HCT116 (cell line): ENCODE measurements around the gene CYP4F2. TPM values are rescaled to one million over a fixed set of nuclear protein-coding genes. Genes with fewer than 3 reads are reported as not detected.

Experiments used
- ATAC-seq: fragments of 200-7000 bp; cut with Tn5 transposase; 2 replicates; pipeline ENCODE4 v1.9.1; 2020; ENCODE audit warnings: mild to moderate bottlenecking, moderate library complexity
- BruUV-seq: library from RNA; stranded (reverse); fragments of 400-500 nt; replicated peaks from 2 replicates; lab custom pipeline; 2021; lab: Mats Ljungman, UMichigan
- CTCF ChIA-PET: fragments of 300-600 bp; sonication (Branson Sonifier 250); formaldehyde crosslinking; loops from one replicate; lab custom pipeline; 2021; ENCODE audit warnings: antibody characterized with exemption; lab: Charles Lee
- POLR2A ChIA-PET: fragments of 300-600, 350-600 bp; sonication (Branson Sonifier 250); formaldehyde crosslinking; loops from one replicate; lab custom pipeline; 2021; ENCODE audit warnings: antibody characterized with exemption; lab: Charles Lee
- RAD21 ChIA-PET, 2 experiments: fragments of 300-600 bp; sonication (Branson Sonifier 250); formaldehyde crosslinking; loops; one replicate each; lab custom pipeline; 2023; ENCODE audit warnings: low total read pairs in 2 of 2; ENCODE audit not compliant: uncharacterized antibody in 2 of 2, unreplicated experiment in 2 of 2, low non-redundant PET in 1 of 2; lab: Charles Lee
- DNase-seq: peaks from one replicate; pipeline ENCODE4 v3.0.0-alpha.2; 2010; ENCODE audit warnings: low read depth, low spot score
- H2AFZ ChIP-seq: fragments of 200-600 bp; shearing (Covaris generic), sonication (generic); 2 replicates; pipeline ENCODE4 v1.6.1; 2017; ENCODE audit warnings: low read depth, mixed run types, mixed read lengths, antibody characterized with exemption, low read length; ENCODE audit not compliant: poor library complexity, severe bottlenecking
- H3K27ac ChIP-seq: 2 replicates; pipeline ENCODE4 v1.5.1; 2012; ENCODE audit warnings: low read depth, low read length
- H3K27me3 ChIP-seq: fragments of 200-600 bp; sonication (generic); 2 replicates; pipeline ENCODE4 v1.6.1; 2016; ENCODE audit warnings: mixed run types, low read length, mixed read lengths; ENCODE audit not compliant: insufficient read depth
- H3K36me3 ChIP-seq, 2 experiments: fragments of 200-500 bp in 1 of 2; fragments of 200-600 bp in 1 of 2; sonication (Bioruptor generic) in 1 of 2; sonication (generic) in 1 of 2; 2 replicates each; pipeline versions ENCODE4 v1.5.1 to v1.6.1; 2014 to 2016; ENCODE audit warnings: low read length in 2 of 2, inconsistent platforms in 1 of 2, mixed read lengths in 1 of 2, mixed run types in 1 of 2; ENCODE audit not compliant: insufficient read depth in 2 of 2, control insufficient read depth in 1 of 2
- H3K4me1 ChIP-seq, 2 experiments: fragments of 200-600 bp in 1 of 2; sonication (generic) in 1 of 2; 2 replicates each; pipeline versions ENCODE4 v1.5.1 to v1.6.1; 2012 to 2017; ENCODE audit warnings: low read length in 2 of 2, inconsistent platforms in 1 of 2, mild to moderate bottlenecking in 1 of 2, mixed read lengths in 1 of 2, mixed run types in 1 of 2, moderate library complexity in 1 of 2; ENCODE audit not compliant: insufficient read depth in 2 of 2, control insufficient read depth in 1 of 2
- H3K4me2 ChIP-seq: fragments of 200-600 bp; sonication (generic); 2 replicates; pipeline ENCODE4 v1.6.1; 2017; ENCODE audit warnings: mixed run types, low read length, mixed read lengths
- H3K4me3 ChIP-seq, 2 experiments: fragments of 200-600 bp in 1 of 2; sonication (generic) in 1 of 2; replicated peaks in 1 of 2; 2 replicates each; pipeline ENCODE4 v1.5.1; 2011 to 2016; ENCODE audit warnings: low read length in 2 of 2, control low read depth in 1 of 2, low read depth in 1 of 2, mild to moderate bottlenecking in 1 of 2, mixed read lengths in 1 of 2, mixed run types in 1 of 2
- H3K79me2 ChIP-seq: fragments of 200-600 bp; sonication (generic); 2 replicates; pipeline ENCODE4 v1.6.1; 2017; ENCODE audit warnings: mild to moderate bottlenecking, mixed run types, low read length, moderate library complexity, mixed read lengths; ENCODE audit not compliant: insufficient read depth
- H3K9ac ChIP-seq: fragments of 200-600 bp; sonication (generic); 2 replicates; pipeline ENCODE4 v1.6.1; 2016; ENCODE audit warnings: low read length, mixed read lengths
- H3K9me2 ChIP-seq: fragments of 200-600 bp; sonication (generic), shearing (Covaris generic); 2 replicates; pipeline ENCODE4 v1.6.1; 2017; ENCODE audit warnings: mixed run types, mild to moderate bottlenecking, moderate library complexity; ENCODE audit not compliant: insufficient read depth
- H3K9me3 ChIP-seq, 2 experiments: fragments of 200-500 bp in 1 of 2; fragments of 200-600 bp in 1 of 2; sonication (Bioruptor generic) in 1 of 2; sonication (generic) in 1 of 2; 2 replicates each; pipeline ENCODE4 v1.6.1; 2014 to 2017; ENCODE audit warnings: low read length in 2 of 2, mixed read lengths in 2 of 2, inconsistent platforms in 1 of 2, low read depth in 1 of 2, mild to moderate bottlenecking in 1 of 2, mixed run types in 1 of 2, moderate library complexity in 1 of 2; ENCODE audit not compliant: control insufficient read depth in 1 of 2, insufficient read depth in 1 of 2
- H4K20me1 ChIP-seq: fragments of 200-600 bp; sonication (generic), shearing (Covaris generic); 2 replicates; pipeline ENCODE4 v1.6.1; 2017; ENCODE audit warnings: mixed run types, mild to moderate bottlenecking, moderate library complexity; ENCODE audit not compliant: insufficient read depth
- CEBPB ChIP-seq: IDR thresholded peaks from 2 replicates; pipeline ENCODE4 v1.6.1; 2012; ENCODE audit warnings: low read depth
- CTCF ChIP-seq, 3 experiments: fragments of 200-600 bp in 1 of 3; sonication (generic) in 1 of 3; IDR thresholded peaks in 2 of 3; conservative IDR thresholded peaks in 1 of 3; 2 replicates each; pipeline ENCODE4 v1.5.1; 2012 to 2017; ENCODE audit warnings: low read depth in 2 of 3, low read length in 2 of 3, antibody characterized with exemption in 1 of 3, borderline replicate concordance in 1 of 3, control low read depth in 1 of 3, mild to moderate bottlenecking in 1 of 3, mixed read lengths in 1 of 3, mixed run types in 1 of 3, moderate library complexity in 1 of 3; ENCODE audit not compliant: insufficient read depth in 1 of 3
- EGR1 ChIP-seq: IDR thresholded peaks from 2 replicates; pipeline ENCODE4 v1.6.1; 2012; ENCODE audit warnings: low read depth
- ELF1 ChIP-seq: IDR thresholded peaks from 2 replicates; pipeline ENCODE4 v1.6.1; 2012; ENCODE audit warnings: low read depth, borderline replicate concordance
- EZH2 ChIP-seq: fragments of 200-600 bp; sonication (generic); IDR thresholded peaks from 2 replicates; pipeline ENCODE4 v1.6.1; 2017; ENCODE audit warnings: antibody characterized with exemption, mixed run types
- EZH2phosphoT487 ChIP-seq: fragments of 200-600 bp; IDR thresholded peaks from 2 replicates; pipeline ENCODE4 v1.6.1; 2018; ENCODE audit warnings: antibody characterized with exemption, borderline replicate concordance
- JUND ChIP-seq: IDR thresholded peaks from 2 replicates; pipeline ENCODE4 v1.6.1; 2012
- REST ChIP-seq: IDR thresholded peaks from 2 replicates; pipeline ENCODE4 v1.6.1; 2012; ENCODE audit warnings: low read depth
- SRF ChIP-seq: IDR thresholded peaks from 2 replicates; pipeline ENCODE4 v1.6.1; 2012; ENCODE audit warnings: low read depth
- TCF7L2 ChIP-seq: IDR thresholded peaks from 2 replicates; pipeline ENCODE4 v1.7.0; 2011; ENCODE audit warnings: borderline replicate concordance, inconsistent platforms; ENCODE audit not compliant: insufficient read depth, insufficient read length; ENCODE audit errors: extremely low read depth
- ZBTB33 ChIP-seq: IDR thresholded peaks from 2 replicates; pipeline ENCODE4 v1.6.1; 2011; ENCODE audit warnings: mild to moderate bottlenecking, low read length, moderate library complexity; ENCODE audit not compliant: insufficient replicate concordance; ENCODE audit errors: extremely low read depth
- ZFX ChIP-seq: fragments of 450-650 bp; IDR thresholded peaks from 2 replicates; pipeline ENCODE4 v1.6.1; 2017
- ZNF274 ChIP-seq: fragments of 200-500 bp; sonication (Bioruptor generic); IDR thresholded peaks from 2 replicates; pipeline ENCODE4 v1.6.1; 2014; ENCODE audit warnings: mild to moderate bottlenecking, low read depth, low read length, inconsistent platforms
- intact Hi-C: fragments of 100-400 bp; cut with micrococcal nuclease; formaldehyde crosslinking; loops from 2 replicates; pipeline ENCODE4 v1.10.0; 2022
- total RNA-seq: library from RNA; stranded (reverse); gene quantifications from one replicate; pipeline ENCODE4 v1.2.1, GENCODE V29; 2021; ENCODE audit not compliant: unreplicated experiment

The CYP4F2 gene
- total RNA-seq, 1 experiment from 2014 or later = 1.1 TPM

GRCh38 chr19:15922021-15922420, 24.1 kb upstream of the CYP4F2 start:
- Histone ChIP-seq H3K27me3 (no peaks in the 10 kb centered on the region), H4K20me1 (no peaks in the 10 kb centered on the region), H3K36me3 (peaks cover 0 to 30% of the 10 kb centered on the region in 2 experiments; a peak in 2 of 4 replicates), H3K4me3 (no peak overlapping the region), H3K9me3 (no peaks in the 10 kb centered on the region), H3K4me2 (no peak overlapping the region), H3K9me2 (no peaks in the 10 kb centered on the region), H3K4me1 (no peaks in the 10 kb centered on the region), H3K9ac (no peak overlapping the region), H3K27ac (no peak overlapping the region)
- no TSS peak for BruUV-seq
- ChIA-PET POLR2A (no interaction called here), CTCF (no interaction called here), RAD21 (no interaction called here)
- ATAC-seq (no peak), DNase-seq (no peak)
- intact Hi-C loops = no loop called here
- TF ChIP-seq SRF (no peak), ZFX (no peak), REST (no peak), EZH2phosphoT487 (no peak), ZNF274 (no peak), CEBPB (no peak), CTCF (IDR thresholded peaks at IDR 0.05 in 2 of 3, conservative IDR thresholded peaks at IDR 0.05 in 1 of 3; ENCODE audit: borderline replicate concordance in 1 of 3, insufficient read depth in 1 of 3, low read depth in 2 of 3, low read length in 2 of 3) (no peak), EZH2 (no peak), ELF1 (no peak), ZBTB33 (no peak), EGR1 (no peak), JUND (no peak), TCF7L2 (no peak)
- TF ChIP-seq, all 23 proteins: peak for 0
- peaks cover 7% of the 10 kb centered on the region; the same call in 1 of the 2 replicates for H3K79me2 ChIP-seq
- no peak overlapping the region for H2AFZ ChIP-seq
